Endothelial cell of umbilical vein (primary cell): ENCODE results near the gene XXYLT1. TPM values are rescaled to one million over a fixed set of nuclear protein-coding genes. Genes with fewer than 3 reads are reported as not detected.

Experiments used
- Bru-seq: library from RNA; stranded (reverse); fragments of 400-500 nt; gene quantifications from one replicate; lab custom pipeline; 2021; lab: Mats Ljungman, UMichigan
- BruChase-seq, 2 experiments: library from RNA; stranded (reverse); fragments of 400-500 nt; gene quantifications; one replicate each; lab custom pipeline; 2021; lab: Mats Ljungman, UMichigan
- BruUV-seq: library from RNA; stranded (reverse); fragments of 400-500 nt; replicated peaks from 2 replicates; lab custom pipeline; 2021; lab: Mats Ljungman, UMichigan
- CTCF ChIA-PET: fragments of 300-600, 350-600 bp; sonication (Branson Sonifier 250); formaldehyde crosslinking; loops from one replicate; lab custom pipeline; 2021; ENCODE audit warnings: antibody characterized with exemption, inconsistent platforms; lab: Charles Lee
- POLR2A ChIA-PET: fragments of 300-600, 350-600 bp; sonication (Branson Sonifier 250); formaldehyde crosslinking; loops from one replicate; lab custom pipeline; 2021; ENCODE audit warnings: antibody characterized with exemption, inconsistent platforms; lab: Charles Lee
- DNase-seq: peaks from one replicate; pipeline ENCODE4 v3.0.0-alpha.2; 2011; ENCODE audit warnings: low read depth, low spot score
- FAIRE-seq: peaks from 2 replicates; lab custom pipeline; 2011; peaks lifted over from hg19 to GRCh38; lab: Jason Lieb, UNC
- H2AFZ ChIP-seq: 2 replicates; pipeline ENCODE4 v1.6.0; 2012; ENCODE audit warnings: low read depth, low read length, control low read depth, inconsistent platforms
- H3K27ac ChIP-seq: 2 replicates; pipeline ENCODE4 v1.5.1; 2011; ENCODE audit warnings: low read depth, mild to moderate bottlenecking, control low read depth, low read length, moderate library complexity; ENCODE audit not compliant: insufficient read depth
- H3K27me3 ChIP-seq, 2 experiments: 2 replicates each; pipeline versions ENCODE4 v1.6.0 to v1.6.1; 2011; ENCODE audit warnings: low read length in 2 of 2, mixed read lengths in 1 of 2; ENCODE audit not compliant: control insufficient read depth in 2 of 2, insufficient read depth in 2 of 2
- H3K36me3 ChIP-seq, 2 experiments: 2 replicates in 1 of 2; 3 replicates in 1 of 2; pipeline ENCODE4 v1.5.1; 2011; ENCODE audit warnings: low read length in 2 of 2, mild to moderate bottlenecking in 1 of 2, moderate library complexity in 1 of 2; ENCODE audit not compliant: control insufficient read depth in 2 of 2, insufficient read depth in 2 of 2; ENCODE audit errors: extremely low read depth in 1 of 2
- H3K4me1 ChIP-seq: 3 replicates; pipeline ENCODE4 v1.5.1; 2011; ENCODE audit warnings: mild to moderate bottlenecking, low read length; ENCODE audit not compliant: control insufficient read depth, insufficient read depth; ENCODE audit errors: extremely low read depth
- H3K4me2 ChIP-seq: 2 replicates; pipeline ENCODE4 v1.6.1; 2011; ENCODE audit warnings: low read length, control low read depth, mixed read lengths; ENCODE audit not compliant: insufficient read depth
- H3K4me3 ChIP-seq, 3 experiments: fragments of 200-600 bp in 1 of 3; sonication (generic), shearing (Covaris generic) in 1 of 3; replicated peaks in 1 of 3; 2 replicates each; pipeline ENCODE4 v1.5.1; 2011 to 2016; ENCODE audit warnings: control low read depth in 3 of 3, low read length in 3 of 3, mild to moderate bottlenecking in 2 of 3, inconsistent platforms in 1 of 3, low read depth in 1 of 3, moderate library complexity in 1 of 3; ENCODE audit not compliant: insufficient read depth in 1 of 3
- H3K79me2 ChIP-seq: 2 replicates; pipeline ENCODE4 v1.6.0; 2012; ENCODE audit warnings: low read length, inconsistent platforms; ENCODE audit not compliant: control insufficient read depth, insufficient read depth
- H3K9ac ChIP-seq: replicated peaks from 2 replicates; pipeline ENCODE3; 2011; ENCODE audit warnings: low read length, control low read depth; ENCODE audit not compliant: insufficient read depth; ENCODE audit errors: extremely low read depth
- H3K9me1 ChIP-seq: replicated peaks from 3 replicates; pipeline ENCODE4 v1.6.0; 2011; ENCODE audit warnings: mild to moderate bottlenecking, low read length; ENCODE audit not compliant: control insufficient read depth, insufficient read depth; ENCODE audit errors: extremely low read depth
- H3K9me3 ChIP-seq: replicated peaks from 2 replicates; pipeline ENCODE4 v1.5.1; 2012; ENCODE audit warnings: low read length, inconsistent platforms; ENCODE audit not compliant: control insufficient read depth, insufficient read depth
- H4K20me1 ChIP-seq: replicated peaks from 2 replicates; pipeline ENCODE3; 2011; ENCODE audit warnings: mild to moderate bottlenecking, low read length; ENCODE audit not compliant: control insufficient read depth, insufficient read depth; ENCODE audit errors: extremely low read depth
- CTCF ChIP-seq, 2 donors: IDR thresholded peaks; 1 replicate in 1 of 2; 2 replicates in 1 of 2; pipeline ENCODE4 v1.5.1; 2011; ENCODE audit warnings: low read length in 2 of 2, mild to moderate bottlenecking in 2 of 2, moderate library complexity in 2 of 2, control low read depth in 1 of 2, inconsistent platforms in 1 of 2, low read depth in 1 of 2; ENCODE audit not compliant: insufficient read depth in 1 of 2; ENCODE audit errors: extremely low read depth in 1 of 2
- EZH2 ChIP-seq: IDR thresholded peaks from 2 replicates; pipeline ENCODE4 v1.6.1; 2012; ENCODE audit warnings: borderline replicate concordance, low read depth, mild to moderate bottlenecking, moderate library complexity, low read length, inconsistent platforms; ENCODE audit not compliant: severe bottlenecking
- FOS ChIP-seq: IDR thresholded peaks from 2 replicates; pipeline ENCODE4 v1.6.1; 2011; ENCODE audit warnings: mild to moderate bottlenecking, low read length, moderate library complexity, borderline replicate concordance; ENCODE audit not compliant: insufficient read depth
- GATA2 ChIP-seq: IDR thresholded peaks from 2 replicates; pipeline ENCODE4 v1.7.0; 2011; ENCODE audit warnings: low read depth, mild to moderate bottlenecking, moderate library complexity, mixed read lengths, low read length; ENCODE audit not compliant: insufficient read length, insufficient read depth
- JUN ChIP-seq: IDR thresholded peaks from 2 replicates; pipeline ENCODE4 v1.6.1; 2011; ENCODE audit warnings: borderline replicate concordance, low read depth; ENCODE audit not compliant: insufficient read length, insufficient read depth
- MAX ChIP-seq: IDR thresholded peaks from 2 replicates; pipeline ENCODE4 v1.6.1; 2011; ENCODE audit not compliant: insufficient read depth, insufficient read length
- MYC ChIP-seq: IDR thresholded peaks from one replicate; pipeline ENCODE4 v1.6.1; 2011; ENCODE audit warnings: mild to moderate bottlenecking, low read depth, low read length
- POLR2A ChIP-seq: IDR thresholded peaks from 2 replicates; pipeline ENCODE4 v1.6.1; 2012; ENCODE audit warnings: low read depth, mild to moderate bottlenecking, control low read depth, low read length
- POLR2AphosphoS5 ChIP-seq: IDR thresholded peaks from 2 replicates; pipeline ENCODE4 v1.6.1; 2012; ENCODE audit warnings: low read depth, mild to moderate bottlenecking, control low read depth, low read length, moderate library complexity; ENCODE audit not compliant: insufficient read depth
- dilution Hi-C: fragments of 300-500 bp; cut with MboI; formaldehyde crosslinking; loops from one replicate; pipeline ENCODE4 v1.15.0; 2019; ENCODE audit warnings: low sequenced_read_pairs; ENCODE audit not compliant: extremely low pct_ligation_motif_present
- intact Hi-C: fragments of 100-400 bp; cut with micrococcal nuclease; formaldehyde crosslinking; loops from one replicate; pipeline ENCODE4 v1.10.0; 2022
- long read RNA-seq: library from polyadenylated mRNA; stranded (forward); transcript quantifications from one replicate; pipeline ENCODE4 v2.0.0, GENCODE V29; 2021
- polyA minus RNA-seq, 3 experiments: library from RNA; depleted of rRNA, polyadenylated mRNA; stranded (reverse); fragments of >200 nt; gene quantifications; 1 replicate in 1 of 3; 2 replicates in 2 of 3; pipeline ENCODE4 v1.2.3, GENCODE V29; 2011
- polyA plus RNA-seq, 4 experiments: library from polyadenylated mRNA; depleted of rRNA in 3 of 4; stranded (reverse) in 3 of 4; unstranded in 1 of 4; fragments of >200 nt; gene quantifications; 2 replicates each; pipeline versions ENCODE4 v1.2.1 to v1.2.3, GENCODE V29; 2011 to 2012; ENCODE audit warnings: missing spikeins in 1 of 4
- total RNA-seq: library from RNA; stranded (reverse); gene quantifications from 2 replicates; pipeline ENCODE4 v1.2.3, GENCODE V29; 2021

XXYLT1 gene
- 58.6 and 78.1 TPM in 2 replicates for total RNA-seq
- 54.4 and 60.4 TPM in 2 replicates for polyA plus RNA-seq
- 60.0 and 66.8 TPM in 2 replicates for polyA plus RNA-seq (2011; cell fraction: cytosol; rRNA removed)
- polyA plus RNA-seq (2011; cell fraction: nucleus; rRNA removed) = 67.9 and 73.2 TPM in 2 replicates
- polyA plus RNA-seq (2012) = 30.5 and 45.2 TPM in 2 replicates
- polyA minus RNA-seq = 50.5 and 51.7 TPM in 2 replicates
- 21.5 TPM for polyA minus RNA-seq (2011; cell fraction: cytosol; rRNA and poly(A)+ RNA removed)
- polyA minus RNA-seq (2011; cell fraction: nucleus; rRNA and poly(A)+ RNA removed) = 33.1 and 41.5 TPM in 2 replicates
- percentile 85 among the genes with signal in this experiment for Bru-seq, nascent RNA
- percentile 85 among the genes with signal in this experiment for BruChase-seq, experiment 1, labeled RNA remaining after a 6-hour chase
- percentile 75 among the genes with signal in this experiment for BruChase-seq, experiment 2, labeled RNA remaining after a 2-hour chase
- long read RNA-seq, transcript XXYLT1-201 (4 exons, 2,727 nt) = major isoform, 80 of 109 reads
- long read RNA-seq, partial matches to known transcripts = 1 of 109 reads
- long read RNA-seq, other reads (novel, unspliced or antisense) = 28 of 109 reads

- intact Hi-C loops = loop anchor here (1.0 kb wide), 3 partner anchors 171 to 589 kb away; no protein-coding TSS in a partner anchor
- Histone ChIP-seq H3K4me2 (peak within 1 kb of the TSS; percentile 96), H3K79me2 (peaks cover 32% of the 10 kb centered on the region), H3K4me1 (peaks cover 23% of the 10 kb centered on the region), H3K36me3 (peaks cover 0 to 4% of the 10 kb centered on the region in 2 experiments), H3K4me3 (peak within 1 kb of the TSS; percentile 79 to 91 (median 79)), H3K9ac (peak within 1 kb of the TSS; percentile 74), H2AFZ (peak within 1 kb of the TSS; percentile 95), H3K9me3 (no peaks in the 10 kb centered on the region), H3K27ac (peak within 1 kb of the TSS; percentile 68), H3K9me1 (no peaks in the 10 kb centered on the region), H4K20me1 (no peaks in the 10 kb centered on the region), H3K27me3 (no peaks in the 10 kb centered on the region)
- TF ChIP-seq MAX = no peak
- no peak for TF ChIP-seq GATA2
- peak; percentile 49 for TF ChIP-seq POLR2AphosphoS5
- TF ChIP-seq MYC = no peak
- TF ChIP-seq CTCF (IDR thresholded peaks at IDR 0.05; ENCODE audit: extremely low read depth in 1 of 2, insufficient read depth in 1 of 2, low read depth in 1 of 2, low read length in 2 of 2) = peak; percentile 56 to 60
- TF ChIP-seq EZH2 = no peak
- no peak for TF ChIP-seq FOS
- TF ChIP-seq POLR2A = no peak
- TF ChIP-seq JUN = no peak
- no TSS peak for BruUV-seq
- FAIRE-seq (peak; percentile 82), DNase-seq (peak; percentile 93)
- dilution Hi-C loops = no loop called here
- ChIA-PET POLR2A (interaction anchor here (0.6 to 3.0 kb wide), 7 partner anchors 10 to 599 kb away, joined by 3 to 18 read pairs (median 6); partner anchors contain the start of genes ACAP2, FAM43A, LSG1 and PPP1R2), CTCF (interaction anchor here (0.6 to 4.0 kb wide), 89 partner anchors 9 to 632 kb away, joined by 3 to 195 read pairs (median 4); partner anchors contain the start of genes ACAP2, APOD, LSG1 and PPP1R2)
Observed at GRCh38 chr3:195270817-195271409, at the start of gene XXYLT1. Gene XXYLT1 (minus strand): TSS chr3:195271159. CDS start chr3:195271058, 101 bp downstream.
